Stimulated activated CD4-positive, alpha-beta T cell treated with anti-CD3 and anti-CD28 coated beads, TNF-alpha, amount 100 ng/mL, for 48 hours (primary cell): ENCODE results near the gene TBC1D8.

Source experiments
- DNase-seq, 3 donors: peaks; one replicate each; pipeline ENCODE4 v3.0.0-alpha.2; 2020; ENCODE audit warnings: low read depth in 3 of 3

Gene TBC1D8

GRCh38 chr2:100976645-100977391 lies 174.4 kb downstream of the TBC1D8 start:
- no peak for DNase-seq

DNA sequence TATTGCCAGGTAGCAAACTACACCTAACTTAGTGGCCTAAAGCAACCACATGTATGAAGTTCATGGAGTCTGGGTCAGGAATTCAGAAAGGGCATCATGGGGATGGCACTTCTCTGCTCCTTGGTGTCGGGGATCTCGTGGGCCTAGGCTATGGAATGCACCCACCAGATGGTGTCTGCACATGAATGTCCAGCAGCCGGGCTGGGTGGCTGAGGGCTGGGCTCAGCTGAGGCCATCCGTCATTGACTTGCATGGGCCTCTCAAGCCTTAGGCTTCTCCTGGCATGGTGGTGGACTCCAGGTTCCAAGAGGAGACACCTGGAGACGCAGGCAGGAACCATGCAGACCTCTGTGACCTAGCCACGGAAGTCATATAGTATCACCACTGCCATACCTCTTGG lies 175.1 kb downstream of the TBC1D8 start:
- DNase-seq = no peak

- no peak for DNase-seq
Measured at GRCh38 chr2:100975521-100975785, 175.7 kb downstream of the TBC1D8 start.

- DNase-seq = no peak
Measured at GRCh38 chr2:100974712-100975520, 176.3 kb downstream of the TBC1D8 start.

DNA sequence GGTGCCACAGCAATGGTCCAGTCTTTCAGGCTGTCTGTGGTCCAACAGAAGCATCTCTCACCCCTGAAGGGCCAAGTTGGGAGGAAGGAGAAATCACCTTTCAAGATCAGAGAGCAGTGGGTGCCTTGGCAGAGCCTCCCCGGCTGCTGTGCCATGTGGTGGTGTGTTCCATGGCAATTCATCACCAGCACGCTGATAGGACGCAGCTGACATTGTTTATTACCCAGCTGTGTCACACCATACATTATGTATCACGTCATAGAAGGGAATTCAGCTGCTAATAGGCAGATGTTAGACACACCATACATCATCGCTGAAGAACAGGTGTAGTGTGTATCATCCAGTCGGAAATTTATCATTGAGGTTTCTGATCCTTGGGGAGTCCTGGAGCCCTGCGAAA lies 178.7 kb downstream of the TBC1D8 start:
- no peak for DNase-seq

- DNase-seq = no peak
Measured at GRCh38 chr2:100971221-100971620, 180.0 kb downstream of the TBC1D8 start.

DNA sequence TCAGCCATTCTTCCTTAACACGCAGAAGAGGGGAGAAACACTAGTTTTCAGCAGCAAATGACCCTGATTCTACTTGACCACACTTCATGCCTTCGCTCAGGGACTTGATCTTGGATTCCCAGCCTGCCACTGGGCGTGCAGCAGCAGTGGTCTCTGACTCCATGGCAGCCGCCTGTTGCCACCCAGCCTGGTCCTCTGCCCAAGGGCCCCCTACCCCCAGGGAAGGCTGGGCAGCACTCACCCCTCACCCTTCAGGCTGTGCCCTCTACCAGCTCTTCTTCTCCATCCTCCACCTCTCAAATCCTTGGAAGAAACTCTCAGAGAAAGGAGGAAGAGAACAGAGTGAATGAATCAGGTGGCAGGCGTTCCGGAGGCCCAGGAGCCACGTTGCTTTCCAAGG lies 181.2 kb downstream of the TBC1D8 start:
- no peak for DNase-seq

DNA sequence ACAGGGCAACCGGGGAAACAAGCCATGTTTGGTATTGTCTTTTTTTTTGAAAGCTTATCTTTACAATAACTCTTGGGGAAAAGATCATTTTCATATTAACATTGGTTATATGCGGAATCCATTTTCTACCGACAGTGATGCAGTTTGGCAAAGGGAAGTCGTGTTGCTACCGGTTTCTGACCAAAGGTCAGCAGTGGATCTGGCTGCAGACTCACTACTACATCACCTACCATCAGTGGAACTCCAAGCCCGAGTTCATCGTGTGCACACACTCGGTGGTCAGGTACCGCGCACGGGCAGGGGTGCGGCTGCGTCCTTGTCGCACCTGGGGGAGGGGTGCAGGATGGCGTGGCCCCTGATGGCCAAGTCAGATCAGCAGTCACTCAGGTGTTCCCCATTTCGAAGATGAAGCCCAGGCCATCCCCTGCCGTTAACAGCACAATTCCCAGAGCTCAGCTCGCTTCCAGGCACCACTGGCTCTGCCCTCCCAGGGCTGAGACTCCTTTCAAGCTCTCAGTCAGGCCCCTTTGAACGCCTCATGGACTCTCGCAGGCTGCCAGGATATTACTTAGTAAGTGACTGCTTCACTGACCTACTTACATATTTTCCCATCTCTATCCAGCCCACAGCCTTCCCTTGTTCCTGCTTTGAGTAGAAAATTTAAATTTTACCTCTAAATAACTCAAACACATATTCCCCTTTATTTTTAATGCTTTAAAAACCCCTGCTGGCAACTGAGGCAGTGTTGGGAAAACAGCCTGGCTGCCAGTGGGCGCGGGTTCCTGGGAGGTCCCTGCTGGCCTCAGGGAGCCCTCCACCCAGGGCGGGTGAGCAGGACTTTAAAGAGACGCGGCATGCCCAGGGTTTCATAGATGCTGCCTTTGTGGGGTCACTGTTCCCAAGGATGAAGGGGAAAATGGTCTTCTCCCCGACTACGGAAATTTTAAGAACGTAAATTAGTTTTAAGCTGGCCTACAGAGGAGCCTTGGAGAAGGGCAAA lies 182.7 kb downstream of the TBC1D8 start:
- no peak for DNase-seq

- DNase-seq = no peak
Measured at GRCh38 chr2:100967716-100968115, 183.5 kb downstream of the TBC1D8 start.

GRCh38 chr2:100965596-100965995 lies 185.6 kb downstream of the TBC1D8 start:
- no peak for DNase-seq

- DNase-seq = no peak
Measured at GRCh38 chr2:100964681-100965169, 186.5 kb downstream of the TBC1D8 start.

DNA sequence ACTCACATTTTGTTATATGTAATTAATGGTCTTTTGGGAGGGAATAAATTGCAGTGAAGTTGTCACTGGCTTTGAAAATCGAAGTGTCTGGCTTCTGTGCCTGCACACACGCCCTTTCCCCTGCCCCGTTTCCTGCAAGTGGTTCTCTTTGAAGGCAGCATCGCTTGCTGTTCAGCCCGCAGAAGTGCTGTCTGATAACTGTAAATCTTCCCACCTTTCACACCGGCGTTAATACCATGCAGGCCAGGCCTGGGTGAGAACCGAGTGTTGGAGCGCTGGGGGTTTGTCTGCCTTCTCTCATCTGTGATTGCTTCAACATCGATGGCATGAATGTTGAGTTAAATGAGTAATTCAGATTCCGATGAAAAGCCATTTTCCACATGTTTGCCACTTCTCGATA lies 187.0 kb downstream of the TBC1D8 start:
- no peak for DNase-seq

- DNase-seq = no peak
Measured at GRCh38 chr2:100963026-100963375, 188.2 kb downstream of the TBC1D8 start.

DNA sequence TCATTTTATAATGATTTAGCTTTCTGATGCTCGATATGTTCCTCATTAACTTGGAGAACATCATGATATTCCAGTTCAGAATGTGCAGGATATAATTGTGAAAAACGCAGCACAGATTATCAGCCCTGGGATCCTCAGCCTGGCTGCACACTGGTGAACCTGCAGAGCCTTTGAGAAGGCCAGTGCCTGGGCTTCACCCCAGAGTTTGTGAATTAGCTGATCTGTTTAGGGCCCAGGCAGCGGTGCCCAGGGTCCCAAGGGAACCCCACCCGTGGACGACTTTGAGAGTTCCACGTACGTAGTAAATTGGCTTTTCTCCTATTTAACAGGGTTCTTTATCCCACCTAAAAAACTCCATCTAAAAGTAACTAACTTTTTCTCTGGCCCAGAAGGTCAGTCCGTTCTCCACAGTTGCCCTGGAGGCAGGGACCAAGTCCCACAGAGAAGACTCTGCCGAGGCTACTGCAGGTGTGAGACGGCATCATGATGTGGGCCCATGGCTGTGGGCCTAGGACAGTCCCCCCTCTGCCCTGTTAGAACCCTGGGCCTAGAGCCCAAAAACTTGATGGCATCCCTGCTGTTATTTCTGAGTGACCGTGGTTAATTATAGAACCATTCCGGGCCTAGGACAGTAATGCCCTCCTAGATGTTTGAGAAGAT lies 188.7 kb downstream of the TBC1D8 start:
- DNase-seq = no peak

DNA sequence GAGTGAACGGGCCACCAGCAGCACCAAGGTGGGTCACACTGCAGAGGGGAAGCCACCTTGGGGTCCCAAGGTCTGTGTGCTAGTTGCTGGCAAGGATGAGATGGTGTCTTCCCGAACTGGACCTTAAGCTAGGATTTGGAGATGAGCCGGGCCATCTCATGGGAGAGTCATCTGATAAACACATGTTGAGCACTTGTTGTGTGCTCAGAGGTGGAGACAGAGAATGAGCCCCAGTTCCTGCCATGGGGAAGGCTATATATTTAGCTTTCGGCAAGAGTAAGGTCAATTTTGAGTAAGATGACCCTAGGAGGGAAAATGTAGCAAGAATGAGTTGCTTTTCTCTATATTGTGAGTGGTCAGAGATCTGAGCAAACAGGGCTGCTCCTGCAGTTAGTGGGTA lies 190.5 kb downstream of the TBC1D8 start:
- DNase-seq = no peak

- DNase-seq = no peak
Measured at GRCh38 chr2:100959225-100959880, 191.8 kb downstream of the TBC1D8 start.

GRCh38 chr2:100957996-100958653 lies 193.1 kb downstream of the TBC1D8 start:
- DNase-seq = no peak
